OCI-LY1 (cell line): ENCODE data around the gene CCDC70.

ENCODE experiments used
- H2AFZ ChIP-seq: fragments of 200-600 bp; sonication (generic), shearing (Covaris generic); 2 replicates; pipeline ENCODE4 v1.6.0; 2014; ENCODE audit warnings: antibody characterized with exemption, mild to moderate bottlenecking, low read length
- H3F3A ChIP-seq: fragments of 200-600 bp; sonication (generic), shearing (Covaris generic); 2 replicates; pipeline ENCODE4 v1.6.0; 2014; ENCODE audit warnings: mild to moderate bottlenecking, antibody characterized with exemption, low read length, moderate library complexity; ENCODE audit not compliant: insufficient read depth
- H3K27ac ChIP-seq: fragments of 200-600 bp; sonication (generic); 2 replicates; pipeline ENCODE4 v1.5.1; 2014; ENCODE audit warnings: low read length, mixed run types, mild to moderate bottlenecking, low read depth; ENCODE audit not compliant: poor library complexity, severe bottlenecking
- H3K27me3 ChIP-seq: fragments of 200-600 bp; sonication (generic); 2 replicates; pipeline ENCODE4 v1.6.0; 2014; ENCODE audit warnings: antibody characterized with exemption, mild to moderate bottlenecking, low read length, moderate library complexity; ENCODE audit not compliant: insufficient read depth
- H3K36me3 ChIP-seq: fragments of 200-600 bp; sonication (generic); 2 replicates; pipeline ENCODE4 v1.6.1; 2014; ENCODE audit warnings: mild to moderate bottlenecking, antibody characterized with exemption, low read length, moderate library complexity, mixed read lengths; ENCODE audit not compliant: insufficient read depth
- H3K4me1 ChIP-seq: fragments of 200-600 bp; sonication (generic); 2 replicates; pipeline ENCODE4 v1.5.1; 2014; ENCODE audit warnings: mild to moderate bottlenecking, low read length, moderate library complexity; ENCODE audit not compliant: insufficient read depth, severe bottlenecking
- H3K4me2 ChIP-seq: fragments of 200-600 bp; sonication (generic), shearing (Covaris generic); 2 replicates; pipeline ENCODE4 v1.6.1; 2014; ENCODE audit warnings: low read length
- H3K4me3 ChIP-seq: fragments of 200-600 bp; sonication (generic); 2 replicates; pipeline ENCODE4 v1.5.1; 2014; ENCODE audit warnings: low read length, low read depth, mild to moderate bottlenecking, mixed read lengths; ENCODE audit not compliant: poor library complexity, severe bottlenecking
- H3K79me2 ChIP-seq: fragments of 200-600 bp; shearing (Covaris generic); 2 replicates; pipeline ENCODE4 v1.6.1; 2016; ENCODE audit warnings: mixed run types, low read length, mixed read lengths; ENCODE audit not compliant: insufficient read depth
- H3K9ac ChIP-seq: fragments of 200-600 bp; sonication (generic), shearing (Covaris generic); 2 replicates; pipeline ENCODE4 v1.6.1; 2014; ENCODE audit warnings: mild to moderate bottlenecking, low read length, mixed read lengths
- H3K9me2 ChIP-seq: fragments of 200-600 bp; sonication (generic), shearing (Covaris generic); 2 replicates; pipeline ENCODE4 v1.6.1; 2014; ENCODE audit warnings: low read depth, mild to moderate bottlenecking, low read length, mixed read lengths
- H3K9me3 ChIP-seq: fragments of 200-600 bp; shearing (Covaris generic); 2 replicates; pipeline ENCODE4 v1.6.1; 2014; ENCODE audit warnings: low read length, mixed read lengths
- H4K20me1 ChIP-seq: fragments of 200-600 bp; sonication (generic), shearing (Covaris generic); 2 replicates; pipeline ENCODE4 v1.6.0; 2016; ENCODE audit warnings: mild to moderate bottlenecking, low read length; ENCODE audit not compliant: insufficient read depth
- EZH2 ChIP-seq: fragments of 200-600 bp; sonication (generic), shearing (Covaris generic); IDR thresholded peaks from 2 replicates; pipeline ENCODE4 v1.8.0; 2017; ENCODE audit warnings: borderline replicate concordance, mixed run types, mild to moderate bottlenecking, antibody characterized with exemption, low read length, moderate library complexity, mixed read lengths
- TF ChIP-seq, protein P1 (sequence below): fragments of 200-600 bp; sonication (generic), shearing (Covaris generic); IDR thresholded peaks from 2 replicates; pipeline ENCODE4 v1.5.1; 2017; ENCODE audit warnings: mild to moderate bottlenecking, antibody characterized with exemption, low read length, moderate library complexity, mixed read lengths

Gene CCDC70

DNA sequence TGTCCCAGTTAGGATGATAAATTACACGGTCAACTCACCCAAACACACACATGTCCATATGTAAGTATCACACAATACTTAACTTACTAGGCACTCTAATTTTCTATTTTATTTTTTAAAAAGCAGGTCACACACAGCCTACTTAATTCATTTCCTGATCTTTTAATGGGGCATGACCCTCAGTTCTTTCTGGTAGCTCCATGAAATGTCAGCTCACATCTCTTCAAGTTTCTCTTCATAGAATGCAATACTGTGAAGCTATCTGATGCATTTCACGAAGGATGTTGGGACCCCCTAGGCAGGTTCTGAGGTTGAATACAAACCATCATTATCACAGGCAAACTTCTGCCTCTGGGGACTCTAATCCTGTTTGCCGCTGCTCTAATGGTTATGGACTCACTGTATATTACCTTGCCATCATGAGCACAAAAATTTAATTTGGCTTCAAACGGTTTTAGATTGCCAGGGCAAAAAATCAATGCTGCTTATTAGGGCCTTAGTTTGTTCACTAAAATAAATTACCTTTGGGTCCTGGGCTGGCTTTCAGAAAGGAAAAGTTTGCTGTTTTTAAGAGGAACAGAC is 41.7 kb upstream of the CCDC70 start:
- Histone ChIP-seq H3K36me3 (no peaks in the 10 kb centered on the region), H3K27ac (peak overlapping the region; percentile 97), H3F3A (no peaks in the 10 kb centered on the region), H2AFZ (no peak overlapping the region), H3K79me2 (no peaks in the 10 kb centered on the region), H3K4me1 (peaks cover 75% of the 10 kb centered on the region), H3K9ac (peak overlapping the region; percentile 32; the same call in 1 of the 2 replicates), H3K27me3 (no peaks in the 10 kb centered on the region), H3K4me3 (no peak overlapping the region), H3K9me3 (no peaks in the 10 kb centered on the region), H3K4me2 (no peak overlapping the region; the same call in 1 of the 2 replicates), H4K20me1 (no peaks in the 10 kb centered on the region), H3K9me2 (no peaks in the 10 kb centered on the region)
- TF ChIP-seq, protein P1, sequence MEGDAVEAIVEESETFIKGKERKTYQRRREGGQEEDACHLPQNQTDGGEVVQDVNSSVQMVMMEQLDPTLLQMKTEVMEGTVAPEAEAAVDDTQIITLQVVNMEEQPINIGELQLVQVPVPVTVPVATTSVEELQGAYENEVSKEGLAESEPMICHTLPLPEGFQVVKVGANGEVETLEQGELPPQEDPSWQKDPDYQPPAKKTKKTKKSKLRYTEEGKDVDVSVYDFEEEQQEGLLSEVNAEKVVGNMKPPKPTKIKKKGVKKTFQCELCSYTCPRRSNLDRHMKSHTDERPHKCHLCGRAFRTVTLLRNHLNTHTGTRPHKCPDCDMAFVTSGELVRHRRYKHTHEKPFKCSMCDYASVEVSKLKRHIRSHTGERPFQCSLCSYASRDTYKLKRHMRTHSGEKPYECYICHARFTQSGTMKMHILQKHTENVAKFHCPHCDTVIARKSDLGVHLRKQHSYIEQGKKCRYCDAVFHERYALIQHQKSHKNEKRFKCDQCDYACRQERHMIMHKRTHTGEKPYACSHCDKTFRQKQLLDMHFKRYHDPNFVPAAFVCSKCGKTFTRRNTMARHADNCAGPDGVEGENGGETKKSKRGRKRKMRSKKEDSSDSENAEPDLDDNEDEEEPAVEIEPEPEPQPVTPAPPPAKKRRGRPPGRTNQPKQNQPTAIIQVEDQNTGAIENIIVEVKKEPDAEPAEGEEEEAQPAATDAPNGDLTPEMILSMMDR = no peak
- no peak for TF ChIP-seq EZH2

DNA sequence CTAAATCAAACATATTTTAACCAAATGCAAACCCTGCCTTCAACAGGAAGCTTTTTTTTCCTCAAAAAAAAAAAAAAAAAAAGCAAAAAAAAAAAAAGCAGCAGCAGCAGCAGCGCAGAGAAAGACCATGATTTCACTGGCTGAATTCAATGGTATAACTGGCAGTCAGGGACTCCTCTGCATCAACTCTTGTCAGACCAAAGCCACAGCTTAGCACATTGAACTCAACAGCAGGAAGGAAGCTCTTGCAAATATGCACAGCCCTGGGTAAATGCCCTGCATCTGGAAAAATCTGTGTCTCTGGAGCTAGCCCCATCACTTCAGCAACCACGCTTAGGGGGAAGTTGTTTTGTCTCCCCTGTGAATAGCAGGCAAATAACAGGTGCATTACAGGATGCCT is 40.2 kb upstream of the CCDC70 start:
- peak overlapping the region; percentile 21 for H3K4me3 ChIP-seq
- H2AFZ ChIP-seq = no peak overlapping the region
- H3K79me2 ChIP-seq = no peaks in the 10 kb centered on the region
- H3K9me3 ChIP-seq = no peaks in the 10 kb centered on the region
- H3K27me3 ChIP-seq = no peaks in the 10 kb centered on the region
- H3K9ac ChIP-seq = peak overlapping the region; percentile 40; the same call in 1 of the 2 replicates
- no peaks in the 10 kb centered on the region for H3K36me3 ChIP-seq
- H3F3A ChIP-seq = no peaks in the 10 kb centered on the region
- H3K27ac ChIP-seq = peak overlapping the region; percentile 97
- peak overlapping the region; percentile 56 for H3K4me2 ChIP-seq
- no peak for TF ChIP-seq EZH2
- TF ChIP-seq, protein P1 = no peak
- H3K4me1 ChIP-seq = peaks cover 75% of the 10 kb centered on the region
- H3K9me2 ChIP-seq = no peaks in the 10 kb centered on the region
- H4K20me1 ChIP-seq = no peaks in the 10 kb centered on the region

DNA sequence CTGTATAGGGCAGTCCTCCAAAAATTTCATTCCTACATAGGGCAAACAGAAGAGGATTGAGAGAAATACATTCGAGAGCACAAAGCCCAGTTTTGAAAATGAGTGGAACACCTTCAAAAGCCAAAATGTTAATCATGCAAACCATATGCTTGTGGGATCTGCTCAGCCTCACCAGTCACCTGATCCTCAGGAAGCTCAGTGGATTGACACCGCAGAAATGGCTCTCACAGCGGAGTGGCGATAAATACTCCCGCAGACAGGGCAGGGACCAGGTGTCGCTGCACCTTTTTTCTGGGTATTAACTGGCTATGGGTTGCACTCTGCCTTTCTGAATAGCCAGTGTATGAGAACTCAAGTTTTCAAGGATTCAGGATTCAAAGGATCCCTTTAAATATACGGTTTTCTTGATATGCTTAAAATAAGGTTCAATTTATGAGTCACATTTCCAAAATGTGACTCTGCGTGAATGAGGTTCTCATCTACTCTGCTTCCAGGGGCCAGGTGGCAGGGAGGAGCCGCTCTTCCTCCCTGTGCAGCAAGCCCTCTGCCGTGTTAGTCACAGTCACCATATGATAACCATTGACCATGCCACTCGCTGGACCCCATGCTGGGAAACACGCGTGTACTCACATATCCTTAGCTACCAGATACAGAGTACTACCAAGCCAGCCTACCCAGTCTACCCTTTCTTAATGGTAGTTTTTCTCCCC is 39.5 kb upstream of the CCDC70 start:
- Histone ChIP-seq H3K36me3 (no peaks in the 10 kb centered on the region), H3K27ac (peak overlapping the region; percentile 97), H3K79me2 (no peaks in the 10 kb centered on the region), H3K9ac (peak overlapping the region; percentile 40; the same call in 1 of the 2 replicates), H3K4me1 (peaks cover 82% of the 10 kb centered on the region), H3K9me2 (no peaks in the 10 kb centered on the region), H4K20me1 (no peaks in the 10 kb centered on the region), H2AFZ (no peak overlapping the region), H3K9me3 (no peaks in the 10 kb centered on the region), H3F3A (no peaks in the 10 kb centered on the region), H3K27me3 (no peaks in the 10 kb centered on the region), H3K4me2 (peak overlapping the region; percentile 56), H3K4me3 (peak overlapping the region; percentile 21)
- no peak for TF ChIP-seq EZH2
- TF ChIP-seq, protein P1 = peak; percentile 4; the same call in 1 of the 2 replicates
